B cell (primary cell): Measurements from ENCODE around the gene AMFR. TPM values are rescaled to one million over a fixed set of nuclear protein-coding genes. Genes with fewer than 3 reads are reported as not detected.

ENCODE experiments used
- ATAC-seq: fragments of 200-7000 bp; cut with Tn5 transposase; one replicate; pipeline ENCODE4 v1.10.0; 2021; ENCODE audit warnings: low read depth, mild to moderate bottlenecking, moderate number of reproducible peaks, moderate library complexity
- CTCF ChIA-PET: fragments of 350-600 bp; sonication (Branson Sonifier 250); formaldehyde crosslinking; loops from one replicate; lab custom pipeline; 2021; ENCODE audit warnings: antibody characterized with exemption, inconsistent platforms; lab: Charles Lee
- POLR2A ChIA-PET: fragments of 350-600 bp; sonication (Branson Sonifier 250); formaldehyde crosslinking; loops from one replicate; lab custom pipeline; 2021; ENCODE audit warnings: antibody characterized with exemption; lab: Charles Lee
- DNase-seq: peaks from one replicate; pipeline ENCODE4 v3.0.0; 2013
- H2AFZ ChIP-seq: 2 replicates; pipeline ENCODE4 v1.6.1; 2012; ENCODE audit warnings: mild to moderate bottlenecking, low read depth, low read length; ENCODE audit not compliant: insufficient read depth, poor library complexity, severe bottlenecking
- H3K27ac ChIP-seq, 2 donors: 1 replicate in 1 of 2; 2 replicates in 1 of 2; pipeline ENCODE4 v1.5.1; 2012 to 2013; ENCODE audit warnings: low read length in 2 of 2, mild to moderate bottlenecking in 2 of 2, moderate library complexity in 1 of 2
- H3K27me3 ChIP-seq, 4 experiments: fragments of 200-600 bp in 1 of 4; sonication (generic) in 1 of 4; replicated peaks in 1 of 4; 1 replicate in 2 of 4; 2 replicates in 2 of 4; pipeline versions ENCODE4 v1.6.1 to v1.7.0; 2013 to 2016; ENCODE audit warnings: low read length in 3 of 4, mild to moderate bottlenecking in 2 of 4, mixed read lengths in 1 of 4, moderate library complexity in 1 of 4; ENCODE audit not compliant: insufficient read depth in 4 of 4, control insufficient read depth in 3 of 4; ENCODE audit errors: control extremely low read depth in 1 of 4
- H3K36me3 ChIP-seq, 2 experiments: replicated peaks in 1 of 2; 1 replicate in 1 of 2; 2 replicates in 1 of 2; pipeline versions ENCODE4 v1.6.1 to v1.7.1; 2013; ENCODE audit warnings: low read length in 1 of 2; ENCODE audit not compliant: insufficient read depth in 2 of 2, control insufficient read depth in 1 of 2; ENCODE audit errors: control extremely low read depth in 1 of 2, extremely low read depth in 1 of 2
- H3K4me1 ChIP-seq, 2 donors: fragments of 200-600 bp in 1 of 2; sonication (generic) in 1 of 2; 1 replicate in 1 of 2; 2 replicates in 1 of 2; pipeline versions ENCODE4 v1.5.1 to v1.6.1; 2013 to 2017; ENCODE audit warnings: low read length in 2 of 2; ENCODE audit not compliant: control insufficient read depth in 2 of 2, insufficient read depth in 2 of 2
- H3K4me2 ChIP-seq: replicated peaks from 2 replicates; pipeline ENCODE3; 2012; ENCODE audit warnings: mild to moderate bottlenecking, low read depth, low read length; ENCODE audit not compliant: poor library complexity, severe bottlenecking
- H3K4me3 ChIP-seq, 5 experiments: fragments of 200-600 bp in 1 of 5; sonication (generic) in 1 of 5; 1 replicate in 3 of 5; 2 replicates in 2 of 5; pipeline versions ENCODE4 v1.5.1 to v1.7.0; 2011 to 2016; ENCODE audit warnings: low read length in 4 of 5, mild to moderate bottlenecking in 4 of 5, low read depth in 2 of 5, control low read depth in 1 of 5, moderate library complexity in 1 of 5; ENCODE audit not compliant: insufficient read depth in 1 of 5; ENCODE audit errors: control extremely low read depth in 1 of 5, extremely low read depth in 1 of 5
- H3K79me2 ChIP-seq: fragments of 200-600 bp; sonication (generic); one replicate; pipeline ENCODE4 v1.6.0; 2016; ENCODE audit warnings: low read length; ENCODE audit not compliant: control insufficient read depth, insufficient read depth
- H3K9ac ChIP-seq: fragments of 200-600 bp; sonication (generic); 2 replicates; pipeline ENCODE4 v1.6.1; 2017; ENCODE audit warnings: mild to moderate bottlenecking, low read length, moderate library complexity
- H3K9me3 ChIP-seq, 3 donors: one replicate each; pipeline versions ENCODE4 v1.6.1 to v1.7.1; 2013; ENCODE audit warnings: low read length in 2 of 3; ENCODE audit not compliant: control insufficient read depth in 2 of 3, insufficient read depth in 1 of 3; ENCODE audit errors: control extremely low read depth in 1 of 3
- H4K20me1 ChIP-seq: 2 replicates; pipeline ENCODE4 v1.6.0; 2012; ENCODE audit warnings: mild to moderate bottlenecking, low read length; ENCODE audit not compliant: insufficient read depth, control insufficient read depth, poor library complexity, severe bottlenecking
- H3K27ac Mint-ChIP-seq: one replicate; pipeline ENCODE4 v1.8.0; 2021; ENCODE audit warnings: mixed read lengths
- H3K27me3 Mint-ChIP-seq: one replicate; pipeline ENCODE4 v1.8.0; 2021; ENCODE audit warnings: mixed read lengths
- H3K4me1 Mint-ChIP-seq: one replicate; pipeline ENCODE4 v1.8.0; 2021; ENCODE audit warnings: mixed read lengths
- H3K4me3 Mint-ChIP-seq: one replicate; pipeline ENCODE4 v1.8.0; 2021; ENCODE audit warnings: mixed read lengths
- H3K9me3 Mint-ChIP-seq: one replicate; pipeline ENCODE4 v1.8.0; 2022; ENCODE audit warnings: mixed read lengths; ENCODE audit not compliant: insufficient read depth
- CTCF ChIP-seq: fragments of 200-600 bp; IDR thresholded peaks from one replicate; pipeline ENCODE4 v1.8.0; 2022; ENCODE audit warnings: antibody characterized with exemption, mild to moderate bottlenecking
- EZH2 ChIP-seq: IDR thresholded peaks from 2 replicates; pipeline ENCODE4 v1.6.1; 2012; ENCODE audit warnings: borderline replicate concordance, low read depth, mild to moderate bottlenecking, moderate library complexity, low read length; ENCODE audit not compliant: insufficient read depth, poor library complexity, severe bottlenecking
- WGBS: methylation state at CpG from one replicate; pipeline ENCODE4 v1.1.5; 2013; ENCODE audit warnings: missing lambda C conversion rate; ENCODE audit not compliant: insufficient coverage; 5-methylcytosine and 5-hydroxymethylcytosine counted together
- intact Hi-C: fragments of 100-400 bp; cut with micrococcal nuclease; formaldehyde crosslinking; loops from one replicate; pipeline ENCODE4 v1.10.0; 2022
- polyA plus RNA-seq: library from polyadenylated mRNA; depleted of rRNA; stranded (reverse); fragments of >200 nt; gene quantifications from 2 replicates; pipeline ENCODE4 v1.2.3, GENCODE V29; 2012
- total RNA-seq, 2 donors: library from RNA; stranded (reverse); fragments of 120-200 nt in 1 of 2; gene quantifications; 1 replicate in 1 of 2; 2 replicates in 1 of 2; pipeline versions ENCODE4 v1.2.3 to v1.2.4, GENCODE V29; 2013 to 2022

The AMFR gene
- total and polyA plus RNA-seq, 2 donors (not counting 1 experiment from before 2014, with no cell fraction given) = 118 to 225 TPM

GRCh38 chr16:56357765-56358322 lies 67.5 kb downstream of the AMFR start:
- Histone ChIP-seq H3K4me2 (peak overlapping the region; percentile 86), H3K79me2 (no peaks in the 10 kb centered on the region), H3K27me3 (no peaks in the 10 kb centered on the region), H3K4me1 (peaks cover 4 to 14% of the 10 kb centered on the region in 2 donors), H3K9me3 (no peaks in the 10 kb centered on the region), H3K27ac (no peak overlapping the region), H3K36me3 (peaks cover 0 to 25% of the 10 kb centered on the region in 2 experiments), H3K9ac (no peak overlapping the region), H2AFZ (no peak overlapping the region), H4K20me1 (no peaks in the 10 kb centered on the region), H3K4me3 (no peak overlapping the region)
- Mint-ChIP-seq H3K4me1 (peaks cover 21% of the 10 kb centered on the region), H3K27me3 (no peaks in the 10 kb centered on the region), H3K4me3 (peak overlapping the region; percentile 93), H3K9me3 (no peaks in the 10 kb centered on the region), H3K27ac (peak overlapping the region; percentile 15)
- TF ChIP-seq EZH2 (no peak), CTCF (no peak)
- ATAC-seq (no peak), DNase-seq (peak; percentile 28)
- CTCF ChIA-PET = interaction anchor here (0.7 to 1.8 kb wide), 3 partner anchors 59 to 893 kb away, joined by 3 to 11 read pairs (median 5); no protein-coding TSS in a partner anchor
- POLR2A ChIA-PET = no interaction called here
- intact Hi-C loops = no loop called here
- WGBS = 67% methylated on average over 9 of the region's 13 CpGs

- peak overlapping the region; percentile 83 for H3K9ac ChIP-seq
- H3K27ac ChIP-seq = peak overlapping the region in 1 of 2 donors; percentile 69
- peaks cover 21% of the 10 kb centered on the region for H3K4me1 Mint-ChIP-seq
- peaks cover 0 to 20% of the 10 kb centered on the region in 2 experiments for H3K36me3 ChIP-seq
- intact Hi-C loops = no loop called here
- H3K4me1 ChIP-seq = peaks cover 4 to 14% of the 10 kb centered on the region in 2 donors
- H4K20me1 ChIP-seq = no peaks in the 10 kb centered on the region
- peak overlapping the region; percentile 32 to 75 (median 50) for H3K4me3 ChIP-seq
- DNase-seq (peak; percentile 21), ATAC-seq (no peak)
- peak overlapping the region; percentile 86 for H3K4me2 ChIP-seq
- no peaks in the 10 kb centered on the region for H3K9me3 ChIP-seq
- H3K9me3 Mint-ChIP-seq = no peaks in the 10 kb centered on the region
- ChIA-PET CTCF (interaction anchor here (0.7 to 1.8 kb wide), 3 partner anchors 12 to 892 kb away, joined by 5 to 11 read pairs (median 5); no protein-coding TSS in a partner anchor), POLR2A (no interaction called here)
- TF ChIP-seq CTCF = no peak
- TF ChIP-seq EZH2 = no peak
- peak overlapping the region; percentile 93 for H3K4me3 Mint-ChIP-seq
- H3K27me3 ChIP-seq = no peaks in the 10 kb centered on the region
- no peak overlapping the region for H3K27ac Mint-ChIP-seq
- 43% methylated on average over 1 of the region's 13 CpGs for WGBS
- peaks cover under 1% of the 10 kb centered on the region for H3K27me3 Mint-ChIP-seq
- H2AFZ ChIP-seq = peak overlapping the region; percentile 61
- H3K79me2 ChIP-seq = no peaks in the 10 kb centered on the region
These were observed 68.0 kb downstream of the AMFR start for GRCh38 chr16:56357241-56357764.
